ENCODE results near the gene UMAD1. TPM values are rescaled to one million over a fixed set of nuclear protein-coding genes. Genes with fewer than 3 reads are reported as not detected.

The UMAD1 gene
- total and polyA plus RNA-seq, 3 donors from 2014 or later: 11.1 to 17.3 (median 12.6) TPM

- Histone ChIP-seq H3K9me3 (no peaks in the 10 kb centered on the region), H3K27me3 (no peaks in the 10 kb centered on the region), H3K27ac (no peak overlapping the region), H3K36me3 (ENCODE audit: low read depth, missing control alignments) (no peaks in the 10 kb centered on the region), H3K4me3 (no peak overlapping the region), H3K4me1 (no peaks in the 10 kb centered on the region)
- WGBS, 2 donors: 80 to 94% methylated on average over 3 of the region's 3 CpGs
- no peak for DNase-seq
- intact Hi-C loops (cut with DNase I; ENCODE audit: low total_unique reads): no loop called here
- TF ChIP-seq CTCF (IDR thresholded peaks at IDR 0.05) (no peak), POLR2A (IDR thresholded peaks at IDR 0.05) (no peak)
Measured at GRCh38 chr7:7786595-7786994, 146.0 kb downstream of the UMAD1 start.

- Histone ChIP-seq H3K27ac (no peak overlapping the region), H3K4me3 (no peak overlapping the region), H3K27me3 (no peaks in the 10 kb centered on the region), H3K9me3 (no peaks in the 10 kb centered on the region), H3K36me3 (ENCODE audit: low read depth, missing control alignments) (no peaks in the 10 kb centered on the region), H3K4me1 (no peaks in the 10 kb centered on the region)
- intact Hi-C loops (cut with DNase I; ENCODE audit: low total_unique reads): no loop called here
- WGBS, 2 donors: 89 to 91% methylated on average over 3 of the region's 3 CpGs
- TF ChIP-seq POLR2A (IDR thresholded peaks at IDR 0.05) (no peak), CTCF (IDR thresholded peaks at IDR 0.05) (no peak)
- no peak for DNase-seq
Measured at GRCh38 chr7:7789551-7789988, 149.0 kb downstream of the UMAD1 start.

- Histone ChIP-seq H3K27me3 (no peaks in the 10 kb centered on the region), H3K36me3 (ENCODE audit: low read depth, missing control alignments) (no peaks in the 10 kb centered on the region), H3K27ac (no peak overlapping the region), H3K4me1 (no peaks in the 10 kb centered on the region), H3K9me3 (no peaks in the 10 kb centered on the region), H3K4me3 (no peak overlapping the region)
- 88 to 92% methylated on average over 6 of the region's 6 CpGs for WGBS, 2 donors
- no peak for DNase-seq
- TF ChIP-seq POLR2A (IDR thresholded peaks at IDR 0.05) (no peak), CTCF (IDR thresholded peaks at IDR 0.05) (no peak)
- intact Hi-C loops (cut with DNase I; ENCODE audit: low total_unique reads): no loop called here
Measured at GRCh38 chr7:7790041-7790741, 149.6 kb downstream of the UMAD1 start.

GRCh38 chr7:7791523-7791922 is 151.0 kb downstream of the UMAD1 start:
- H3K4me1 ChIP-seq: no peaks in the 10 kb centered on the region
- WGBS, 2 donors: 58 to 59% methylated on average over 5 of the region's 5 CpGs
- intact Hi-C loops (cut with DNase I; ENCODE audit: low total_unique reads): no loop called here
- DNase-seq: no peak
- no peak overlapping the region for H3K4me3 ChIP-seq
- no peaks in the 10 kb centered on the region for H3K27me3 ChIP-seq
- H3K27ac ChIP-seq: no peak overlapping the region
- no peaks in the 10 kb centered on the region for H3K36me3 ChIP-seq (ENCODE audit: low read depth, missing control alignments)
- no peaks in the 10 kb centered on the region for H3K9me3 ChIP-seq
- no peak for TF ChIP-seq CTCF (IDR thresholded peaks at IDR 0.05)
- TF ChIP-seq POLR2A (IDR thresholded peaks at IDR 0.05): no peak

GRCh38 chr7:7792056-7792455 is 151.5 kb downstream of the UMAD1 start:
- 64 to 70% methylated on average over 1 of the region's 1 CpG for WGBS, 2 donors
- no peak overlapping the region for H3K27ac ChIP-seq
- no peaks in the 10 kb centered on the region for H3K36me3 ChIP-seq (ENCODE audit: low read depth, missing control alignments)
- no peaks in the 10 kb centered on the region for H3K4me1 ChIP-seq
- H3K27me3 ChIP-seq: no peaks in the 10 kb centered on the region
- intact Hi-C loops (cut with DNase I; ENCODE audit: low total_unique reads): no loop called here
- H3K9me3 ChIP-seq: no peaks in the 10 kb centered on the region
- DNase-seq: no peak
- TF ChIP-seq CTCF (IDR thresholded peaks at IDR 0.05) (no peak), POLR2A (IDR thresholded peaks at IDR 0.05) (no peak)
- no peak overlapping the region for H3K4me3 ChIP-seq

Data from testis (tissue), 3 donors.